Sciatic nerve (tissue), 2 donors: ENCODE data around the gene RCOR1. TPM values are rescaled to one million over a fixed set of nuclear protein-coding genes. Genes with fewer than 3 reads are reported as not detected.

Source experiments
- ATAC-seq: fragments of 200-7000 bp; cut with Tn5 transposase; one replicate; pipeline ENCODE4 v1.9.1; 2020; ENCODE audit warnings: mild to moderate bottlenecking, moderate library complexity
- DNase-seq: peaks from one replicate; pipeline ENCODE4 v3.0.0-alpha.2; 2020; ENCODE audit warnings: low spot score
- intact Hi-C: fragments of 100-400 bp; cut with DNase I; formaldehyde crosslinking; loops from one replicate; pipeline ENCODE4 v1.14.2; 2022
- total RNA-seq: library from RNA; stranded (reverse); fragmentation: NEBNext Ultra II Directional; extraction: Animal tissue kit (Norgen Biotek cat#: 25700); gene quantifications from one replicate; pipeline ENCODE4 v1.2.1, GENCODE V29; 2021
- donor health status: DM: no; HTN: no; CAD: no.
- donor health status: DM: no; HTN: no; CAD: no.

The RCOR1 gene
- total RNA-seq, 1 donor from 2014 or later = 19.9 TPM

- DNase-seq (no peak), ATAC-seq (no peak)
- intact Hi-C loops = no loop called here
Measured at GRCh38 chr14:102729825-102730224, 137.4 kb downstream of the RCOR1 start.

- ATAC-seq (no peak), DNase-seq (no peak)
- intact Hi-C loops = no loop called here
Measured at GRCh38 chr14:102731101-102731870, 138.8 kb downstream of the RCOR1 start.

DNA sequence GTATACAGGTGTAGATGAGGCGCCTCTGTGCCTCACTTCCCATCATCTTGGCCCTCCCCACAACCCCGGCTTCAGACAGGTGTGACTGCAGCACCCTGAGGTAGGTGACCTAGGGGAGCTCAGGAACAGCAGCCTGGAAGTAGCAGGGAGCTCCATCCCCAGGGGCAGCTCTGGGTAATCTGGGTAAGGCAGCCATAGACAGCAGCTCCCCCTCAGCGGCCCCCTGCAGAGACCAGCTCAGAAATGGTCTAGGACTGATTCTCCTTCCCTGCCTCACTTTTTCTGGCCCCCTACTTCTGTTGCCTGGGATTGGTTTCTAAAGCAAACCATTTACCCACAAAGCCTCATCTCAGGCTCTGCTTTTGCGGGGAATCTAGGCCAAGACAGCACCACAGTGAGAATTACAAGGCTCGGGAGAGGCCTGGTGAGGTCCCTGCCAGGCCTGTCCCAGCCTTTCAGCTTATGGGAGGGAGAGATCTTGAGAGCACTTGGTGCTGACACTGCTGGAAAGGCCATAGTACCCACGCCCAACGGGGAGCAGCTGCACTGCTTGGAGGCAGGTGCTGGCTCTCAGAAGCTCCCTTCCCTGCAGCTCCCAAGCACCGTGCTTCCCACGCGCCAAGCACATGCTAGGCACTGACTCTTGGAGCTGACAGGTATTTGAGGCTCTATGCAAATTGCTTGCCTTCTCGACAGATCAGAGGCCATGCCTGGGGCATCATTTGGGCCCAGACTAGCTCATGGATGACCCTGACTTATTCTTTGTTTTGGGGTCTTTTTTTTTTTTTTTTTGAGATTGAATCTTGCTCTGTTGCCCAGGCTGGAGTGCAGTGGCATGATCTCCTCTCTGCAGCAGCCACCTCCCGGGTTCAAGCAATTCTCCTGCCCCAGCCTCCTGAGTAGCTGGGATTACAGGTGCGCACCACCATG is 139.7 kb downstream of the RCOR1 start:
- no peak for ATAC-seq
- intact Hi-C loops = no loop called here
- DNase-seq = no peak

GRCh38 chr14:102732924-102733323 is 140.5 kb downstream of the RCOR1 start:
- intact Hi-C loops = no loop called here
- ATAC-seq (no peak), DNase-seq (no peak)

- intact Hi-C loops = no loop called here
- no peak for DNase-seq
- ATAC-seq = no peak
Measured at GRCh38 chr14:102733326-102733725, 140.9 kb downstream of the RCOR1 start.

DNA sequence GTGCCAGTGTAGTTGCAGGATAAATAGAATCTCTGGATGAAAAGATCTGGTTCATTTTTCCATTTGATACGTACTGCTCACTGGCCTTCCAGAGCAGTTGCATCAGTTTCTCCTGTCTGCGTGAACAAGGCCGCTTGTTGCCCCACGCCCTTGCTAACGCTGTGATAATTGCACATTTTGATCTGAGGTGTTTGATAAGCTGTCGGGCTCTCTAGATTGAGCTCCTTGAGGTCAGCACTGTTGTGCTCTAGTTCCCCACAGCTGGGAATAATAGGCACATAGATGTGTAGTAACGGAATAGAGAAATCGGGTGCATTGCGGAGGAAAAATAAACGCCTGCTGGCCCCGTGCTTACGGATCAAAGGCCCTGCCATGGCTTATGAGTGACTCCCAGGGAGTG is 142.0 kb downstream of the RCOR1 start:
- DNase-seq (no peak), ATAC-seq (no peak)
- intact Hi-C loops = no loop called here

GRCh38 chr14:102736956-102737355 is 144.5 kb downstream of the RCOR1 start:
- intact Hi-C loops = no loop called here
- ATAC-seq (no peak), DNase-seq (no peak)

GRCh38 chr14:102737402-102738372 is 145.2 kb downstream of the RCOR1 start:
- DNase-seq (no peak), ATAC-seq (no peak)
- intact Hi-C loops = no loop called here

DNA sequence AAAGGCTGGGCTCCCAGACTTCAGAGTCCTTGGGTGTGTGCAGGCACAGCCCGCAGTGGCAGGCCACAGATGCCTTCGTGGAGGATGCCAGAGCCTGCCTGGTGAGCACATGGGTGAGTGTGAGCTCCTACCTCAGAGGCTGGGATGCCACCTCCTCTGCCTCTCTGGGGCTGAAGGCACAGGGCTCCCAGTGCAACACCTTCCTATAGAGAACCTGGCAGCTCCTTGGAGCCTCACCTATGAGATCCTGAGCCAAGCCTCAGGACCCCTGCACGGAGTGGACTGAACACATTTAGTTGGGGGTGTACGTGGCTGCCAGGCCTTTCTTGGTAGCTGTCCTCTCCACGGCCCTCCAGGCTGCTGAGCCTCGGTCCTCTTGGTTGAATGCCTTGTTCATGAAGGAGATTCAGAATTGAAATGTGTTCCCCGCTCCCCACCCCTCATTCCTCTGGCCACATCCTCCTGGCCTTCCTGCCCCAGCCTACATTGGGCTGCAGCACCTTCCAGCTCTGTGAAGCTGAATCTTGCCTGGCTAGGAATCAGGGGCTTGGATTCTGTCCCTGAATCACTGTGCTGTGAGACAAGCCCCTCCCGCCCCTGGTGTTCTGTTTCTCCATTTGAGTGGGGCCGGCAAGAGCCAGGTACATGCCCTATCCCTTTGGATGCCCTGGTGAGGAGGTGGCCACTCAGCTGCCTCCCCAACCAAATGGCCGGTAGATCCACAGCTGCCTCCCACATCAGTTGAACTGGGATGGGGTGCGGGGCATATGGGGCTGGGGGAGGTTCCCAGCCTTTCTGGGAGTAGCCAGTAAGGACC is 146.1 kb downstream of the RCOR1 start:
- no peak for DNase-seq
- intact Hi-C loops = no loop called here

GRCh38 chr14:102739190-102739469 is 146.7 kb downstream of the RCOR1 start:
- intact Hi-C loops = no loop called here
- DNase-seq (no peak), ATAC-seq (no peak)

More for the DNA sequence above, 146.1 kb downstream of the RCOR1 start:
- ATAC-seq = no peak

DNA sequence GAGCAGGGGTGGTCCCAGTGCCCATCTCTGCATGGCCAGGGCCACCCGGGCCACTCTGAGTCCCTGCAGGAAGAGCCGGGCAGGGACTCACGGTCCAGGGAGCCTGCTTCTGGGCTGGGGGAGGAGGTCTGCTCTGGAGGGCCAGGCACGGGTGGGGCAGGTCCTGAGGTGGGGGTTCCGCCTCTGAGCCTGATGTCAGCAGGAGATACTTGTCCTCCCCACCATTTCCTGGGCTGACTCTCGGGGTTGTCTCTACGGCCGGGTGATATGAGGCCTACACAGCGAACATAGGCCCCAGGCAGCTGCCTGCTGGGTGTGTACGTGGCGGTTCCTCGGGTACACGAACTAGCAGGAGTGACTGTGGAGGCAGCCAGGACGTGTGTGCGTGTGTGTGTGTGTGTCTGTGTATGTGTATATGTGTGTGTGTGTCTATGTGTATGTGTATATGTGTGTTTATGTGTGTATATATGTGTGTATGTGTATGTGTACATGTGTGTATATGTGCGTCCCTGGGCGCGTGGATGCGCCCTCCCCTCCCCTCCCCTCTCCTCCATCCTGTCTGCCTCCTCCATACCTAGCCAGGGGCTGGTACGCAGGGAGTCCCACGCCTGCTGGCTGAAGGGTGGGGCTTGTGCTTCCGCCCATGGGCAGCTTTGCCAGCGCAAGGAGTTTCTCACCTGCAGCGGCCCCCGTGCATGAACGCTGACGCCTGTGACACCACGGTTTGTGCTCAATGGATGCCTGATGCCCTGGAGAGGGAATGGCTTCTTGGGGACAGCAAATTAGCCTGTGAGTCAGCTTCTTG is 154.4 kb downstream of the RCOR1 start:
- intact Hi-C loops = no loop called here
- no peak for ATAC-seq
- DNase-seq = no peak

DNA sequence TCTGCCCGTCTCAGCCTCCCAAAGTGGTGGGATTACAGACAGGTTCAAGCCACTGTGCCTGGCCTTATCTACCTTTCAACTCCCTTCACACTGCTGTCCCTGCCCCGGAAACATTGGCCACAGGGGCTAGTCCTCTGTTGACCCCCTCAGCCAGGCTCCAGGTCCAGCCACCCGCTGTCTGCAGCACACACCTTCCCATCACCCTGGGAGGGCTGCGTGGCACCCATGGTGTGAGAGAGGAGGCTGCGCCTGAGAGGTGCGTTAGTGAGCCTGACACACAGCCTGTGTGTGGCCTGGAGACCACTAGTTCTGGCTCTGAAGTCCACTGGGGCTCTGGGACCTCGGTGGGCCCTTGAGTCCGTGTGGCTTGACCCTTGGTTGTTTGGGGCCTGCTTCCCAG is 156.4 kb downstream of the RCOR1 start:
- ATAC-seq (no peak), DNase-seq (no peak)
- intact Hi-C loops = no loop called here

- DNase-seq = no peak
- ATAC-seq = no peak
- intact Hi-C loops = no loop called here
Measured at GRCh38 chr14:102749393-102750305, 157.2 kb downstream of the RCOR1 start.

GRCh38 chr14:102750376-102750775 is 157.9 kb downstream of the RCOR1 start:
- ATAC-seq (no peak), DNase-seq (no peak)
- intact Hi-C loops = no loop called here

DNA sequence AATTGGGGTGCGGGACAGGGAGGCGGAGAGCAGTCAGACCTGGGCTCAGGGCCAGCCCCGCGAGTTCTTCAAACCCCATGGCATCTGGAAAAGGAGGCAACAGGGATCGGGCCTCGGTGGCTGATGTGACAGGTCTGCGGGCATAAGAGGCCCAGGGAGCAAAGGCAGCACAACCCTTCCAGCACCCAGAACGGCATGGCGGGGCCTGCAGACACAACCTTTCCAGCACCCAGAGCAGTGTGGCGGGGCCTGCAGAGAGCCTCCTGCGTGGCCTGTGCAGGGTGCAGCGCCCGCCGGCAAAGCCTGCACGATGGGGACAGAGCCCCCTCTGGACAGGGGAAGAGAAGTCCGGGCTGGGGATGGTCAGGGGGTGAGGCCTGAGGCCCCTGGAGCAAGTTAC is 158.6 kb downstream of the RCOR1 start:
- intact Hi-C loops = no loop called here
- no peak for DNase-seq
- no peak for ATAC-seq

DNA sequence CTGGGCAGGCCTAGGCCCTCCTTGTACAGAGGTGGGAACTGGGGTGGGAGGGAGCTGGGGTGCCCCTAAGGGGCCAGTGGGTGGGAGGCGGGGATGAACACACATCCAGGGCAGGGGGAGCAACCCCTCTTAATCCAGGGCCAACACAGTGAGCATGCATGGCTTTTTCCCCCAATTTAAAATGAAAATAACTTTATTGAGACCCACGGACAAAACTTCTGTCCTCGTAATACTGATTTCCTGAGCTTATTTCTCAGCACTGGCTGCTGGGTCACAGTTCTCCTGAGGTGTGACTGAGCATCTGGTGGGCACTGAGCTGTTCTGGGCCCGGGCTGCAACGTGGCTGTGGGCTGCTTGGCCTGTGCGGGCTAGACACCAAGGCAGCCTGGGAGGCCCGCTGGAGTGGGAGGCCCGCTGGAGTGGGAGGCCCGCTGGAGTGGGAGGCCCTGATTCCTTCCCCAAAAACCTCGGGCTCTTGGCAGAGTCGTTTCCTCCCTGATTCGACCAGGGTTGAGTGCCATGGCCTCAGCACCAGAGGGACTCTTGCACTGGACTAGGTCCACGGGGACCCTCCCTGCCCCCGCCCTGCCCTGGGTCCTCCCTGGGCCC is 159.9 kb downstream of the RCOR1 start:
- no peak for DNase-seq
- ATAC-seq = no peak
- intact Hi-C loops = no loop called here
